H1 (cell line): ENCODE results near the gene BATF2. TPM values are rescaled to one million over a fixed set of nuclear protein-coding genes. Genes with fewer than 3 reads are reported as not detected.

ENCODE experiments used
- CTCF ChIA-PET: fragments of 300-600 bp; sonication (Branson Sonifier 250); formaldehyde crosslinking; loops from one replicate; lab custom pipeline; 2021; ENCODE audit not compliant: partially characterized antibody; lab: Charles Lee
- POLR2A ChIA-PET: fragments of 300-600 bp; sonication (Branson Sonifier 250); formaldehyde crosslinking; loops from one replicate; lab custom pipeline; 2021; ENCODE audit warnings: inconsistent platforms; ENCODE audit not compliant: partially characterized antibody; lab: Charles Lee
- DNase-seq, 2 experiments: peaks; one replicate each; pipeline versions ENCODE4 v3.0.0 to v3.0.0-alpha.2; 2010 to 2022; ENCODE audit warnings: low spot score in 2 of 2, low read depth in 1 of 2, mixed read lengths in 1 of 2
- FAIRE-seq: peaks from 2 replicates; lab custom pipeline; 2011; peaks lifted over from hg19 to GRCh38; lab: Jason Lieb, UNC
- H2AFZ ChIP-seq: 2 replicates; pipeline ENCODE4 v1.8.1; 2012; ENCODE audit warnings: low read length, inconsistent platforms
- H2AK5ac ChIP-seq: 2 replicates; pipeline ENCODE4 v1.6.1; 2013; ENCODE audit warnings: low read depth, low read length
- H2BK120ac ChIP-seq: replicated peaks from 2 replicates; pipeline ENCODE3; 2013; ENCODE audit warnings: low read depth, low read length, inconsistent platforms
- H2BK12ac ChIP-seq: 2 replicates; pipeline ENCODE4 v1.6.1; 2013; ENCODE audit warnings: low read depth, low read length
- H2BK15ac ChIP-seq: 2 replicates; pipeline ENCODE4 v1.6.1; 2013; ENCODE audit warnings: low read length
- H2BK20ac ChIP-seq: 2 replicates; pipeline ENCODE4 v1.6.1; 2013; ENCODE audit warnings: low read length
- H2BK5ac ChIP-seq: 2 replicates; pipeline ENCODE4 v1.6.1; 2013; ENCODE audit warnings: low read depth, low read length
- H3K14ac ChIP-seq: 2 replicates; pipeline ENCODE4 v1.6.1; 2013; ENCODE audit warnings: inconsistent platforms; ENCODE audit not compliant: insufficient read length
- H3K18ac ChIP-seq: 2 replicates; pipeline ENCODE4 v1.6.1; 2013; ENCODE audit warnings: low read length; ENCODE audit errors: extremely low read depth
- H3K23ac ChIP-seq: 2 replicates; pipeline ENCODE4 v1.6.1; 2013; ENCODE audit warnings: inconsistent platforms; ENCODE audit not compliant: insufficient read length
- H3K23me2 ChIP-seq: 2 replicates; pipeline ENCODE4 v1.6.1; 2013; ENCODE audit warnings: low read depth, low read length
- H3K27ac ChIP-seq: 2 replicates; pipeline ENCODE4 v1.6.1; 2011; ENCODE audit warnings: low read depth, low read length, inconsistent platforms
- H3K27me3 ChIP-seq, 4 experiments: replicated peaks in 1 of 4; 1 replicate in 1 of 4; 2 replicates in 3 of 4; pipeline versions ENCODE4 v1.6.1 to v1.8.1; 2011 to 2013; ENCODE audit warnings: low read length in 3 of 4, mild to moderate bottlenecking in 3 of 4, inconsistent platforms in 2 of 4, mixed read lengths in 2 of 4, moderate library complexity in 1 of 4; ENCODE audit not compliant: control insufficient read depth in 3 of 4, insufficient read depth in 3 of 4; ENCODE audit errors: extremely low read depth in 1 of 4
- H3K36me3 ChIP-seq, 4 experiments: 2 replicates each; pipeline versions ENCODE4 v1.6.1 to v1.8.1; 2011 to 2013; ENCODE audit warnings: mild to moderate bottlenecking in 4 of 4, low read length in 3 of 4, moderate library complexity in 2 of 4, control low read depth in 1 of 4, inconsistent platforms in 1 of 4; ENCODE audit not compliant: insufficient read depth in 4 of 4, control insufficient read depth in 2 of 4
- H3K4ac ChIP-seq: replicated peaks from 2 replicates; pipeline ENCODE3; 2013; ENCODE audit warnings: low read length, low read depth, mixed read lengths, inconsistent platforms; ENCODE audit not compliant: insufficient read length
- H3K4me1 ChIP-seq, 4 experiments: replicated peaks in 1 of 4; 1 replicate in 1 of 4; 2 replicates in 3 of 4; pipeline versions ENCODE4 v1.6.1 to v1.8.1; 2011 to 2013; ENCODE audit warnings: low read length in 3 of 4, inconsistent platforms in 2 of 4, mixed read lengths in 1 of 4; ENCODE audit not compliant: insufficient read depth in 4 of 4, control insufficient read depth in 3 of 4
- H3K4me2 ChIP-seq, 2 experiments: 2 replicates each; pipeline versions ENCODE4 v1.6.1 to v1.8.1; 2011 to 2013; ENCODE audit warnings: low read depth in 2 of 2, low read length in 2 of 2, control low read depth in 1 of 2, inconsistent platforms in 1 of 2, mild to moderate bottlenecking in 1 of 2; ENCODE audit not compliant: insufficient read depth in 1 of 2
- H3K4me3 ChIP-seq, 4 experiments: fragments of 200-600, 300-600 bp in 1 of 4; sonication (generic), shearing (Covaris generic), sonication (Bioruptor Twin) in 1 of 4; 2 replicates each; pipeline versions ENCODE4 v1.5.1 to v1.8.1; 2011 to 2016; ENCODE audit warnings: low read length in 4 of 4, low read depth in 3 of 4, control low read depth in 2 of 4, inconsistent platforms in 2 of 4, mild to moderate bottlenecking in 2 of 4, mixed read lengths in 1 of 4, moderate library complexity in 1 of 4; ENCODE audit not compliant: insufficient read depth in 2 of 4; ENCODE audit errors: extremely low read depth in 1 of 4
- H3K56ac ChIP-seq: replicated peaks from 2 replicates; pipeline ENCODE3; 2013; ENCODE audit warnings: low read depth, mild to moderate bottlenecking, mixed read lengths, low read length, inconsistent platforms; ENCODE audit not compliant: insufficient read length
- H3K79me1 ChIP-seq: 2 replicates; pipeline ENCODE4 v1.6.1; 2013; ENCODE audit warnings: low read depth, low read length, control low read depth
- H3K79me2 ChIP-seq, 2 experiments: 2 replicates each; pipeline versions ENCODE4 v1.6.1 to v1.8.1; 2012 to 2013; ENCODE audit warnings: low read length in 2 of 2, mild to moderate bottlenecking in 2 of 2, inconsistent platforms in 1 of 2; ENCODE audit not compliant: insufficient read depth in 2 of 2, control insufficient read depth in 1 of 2
- H3K9ac ChIP-seq, 4 experiments: replicated peaks in 1 of 4; 1 replicate in 1 of 4; 2 replicates in 3 of 4; pipeline versions ENCODE4 v1.6.1 to v1.8.1; 2011 to 2013; ENCODE audit warnings: low read depth in 3 of 4, low read length in 3 of 4, control low read depth in 2 of 4, mild to moderate bottlenecking in 2 of 4, moderate library complexity in 2 of 4, inconsistent platforms in 1 of 4; ENCODE audit errors: extremely low read depth in 1 of 4
- H3K9me3 ChIP-seq, 2 experiments: 2 replicates each; pipeline versions ENCODE4 v1.6.1 to v1.8.1; 2012 to 2013; ENCODE audit warnings: mild to moderate bottlenecking in 2 of 2, moderate library complexity in 2 of 2, control low read depth in 1 of 2, inconsistent platforms in 1 of 2, low read depth in 1 of 2, low read length in 1 of 2, mixed read lengths in 1 of 2; ENCODE audit not compliant: insufficient read depth in 2 of 2
- H4K20me1 ChIP-seq, 2 experiments: replicated peaks in 1 of 2; 2 replicates each; pipeline versions ENCODE3 to v1.8.1; 2011 to 2013; ENCODE audit warnings: inconsistent platforms in 2 of 2, low read length in 2 of 2, mild to moderate bottlenecking in 1 of 2; ENCODE audit not compliant: insufficient read depth in 2 of 2, control insufficient read depth in 1 of 2
- H4K5ac ChIP-seq: 2 replicates; pipeline ENCODE4 v1.6.1; 2013; ENCODE audit warnings: low read length, low read depth, mixed read lengths, inconsistent platforms; ENCODE audit not compliant: insufficient read length
- H4K8ac ChIP-seq: 2 replicates; pipeline ENCODE4 v1.8.0; 2013; ENCODE audit warnings: mild to moderate bottlenecking, moderate library complexity, low read length, inconsistent platforms; ENCODE audit not compliant: insufficient read depth; ENCODE audit errors: extremely low read depth
- H4K91ac ChIP-seq: replicated peaks from 2 replicates; pipeline ENCODE3; 2013; ENCODE audit warnings: low read length, mixed read lengths, inconsistent platforms; ENCODE audit not compliant: insufficient read length
- FOSL1 ChIP-seq: IDR thresholded peaks from 2 replicates; pipeline ENCODE4 v1.6.1; 2011; ENCODE audit warnings: mild to moderate bottlenecking, low read depth, low read length, moderate library complexity; ENCODE audit not compliant: insufficient read depth
- SIN3A ChIP-seq, 2 experiments: IDR thresholded peaks in 1 of 2; conservative IDR thresholded peaks in 1 of 2; 2 replicates each; pipeline ENCODE4 v1.6.1; 2011 to 2012; ENCODE audit warnings: low read length in 2 of 2, improper control_type of control experiment in 1 of 2, low read depth in 1 of 2, mild to moderate bottlenecking in 1 of 2
- WGBS, 2 experiments: shearing (Covaris generic) in 1 of 2; methylation state at CpG; one replicate each; pipeline versions ENCODE4 v1.1.6 to v1.1.7; 2013 to 2015; ENCODE audit warnings: low lambda C conversion rate in 2 of 2, mixed read lengths in 2 of 2, inconsistent platforms in 1 of 2, low coverage in 1 of 2, missing lambda C conversion rate in 1 of 2; ENCODE audit not compliant: insufficient replicate concordance in 2 of 2, insufficient coverage in 1 of 2, insufficient read length in 1 of 2; ENCODE audit errors: extremely low coverage in 1 of 2, missing lambda C conversion rate in 1 of 2; 5-methylcytosine and 5-hydroxymethylcytosine counted together
- polyA plus RNA-seq, 7 experiments: library from polyadenylated mRNA; depleted of rRNA in 3 of 7; stranded (reverse) in 5 of 7; unstranded in 2 of 7; fragments of >200 nt in 5 of 7; fragments of 200-250 nt in 2 of 7; gene quantifications; 1 replicate in 5 of 7; 2 replicates in 1 of 7; 4 replicates in 1 of 7; pipeline versions ENCODE4 v1.2.1 to v1.2.3, GENCODE V29; 2011 to 2013; ENCODE audit warnings: missing spikeins in 2 of 7, mixed read lengths in 2 of 7
- total RNA-seq: library from RNA; stranded (reverse); fragmentation: NEBNext Ultra II Directional; extraction: Animal tissue kit (Norgen Biotek cat#: 25700); gene quantifications from 2 replicates; pipeline ENCODE4 v1.2.1, GENCODE V29; 2021

The BATF2 gene
- total and polyA plus RNA-seq, 2 of the 8 experiments (the other 6 are each of a cell fraction or from before 2014, with no cell fraction given): 1.4 to 3.1 TPM

DNA sequence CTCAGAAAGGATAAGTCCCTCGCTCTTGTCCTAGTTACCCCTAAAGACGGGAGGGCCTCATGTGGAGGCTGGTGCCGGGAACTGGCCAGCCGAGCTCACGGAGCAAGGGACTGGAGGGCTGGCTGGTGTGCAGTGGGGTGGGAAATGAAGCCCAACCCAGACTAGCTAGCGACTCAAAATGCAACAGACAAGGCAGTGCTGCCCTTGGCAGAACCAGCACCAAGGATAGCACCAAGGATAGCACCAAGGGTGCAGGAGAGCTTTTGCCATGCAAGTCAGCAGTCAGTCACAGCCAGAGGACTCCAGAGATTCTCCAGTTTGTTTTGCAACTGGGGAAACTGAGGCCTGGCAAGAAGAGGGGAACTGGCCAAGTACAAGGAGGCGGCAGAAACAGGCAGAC, 6.5 kb upstream of the BATF2 start:
- no peak overlapping the region for H2BK15ac ChIP-seq
- no peak overlapping the region for H4K91ac ChIP-seq
- H3K4me3 ChIP-seq: no peak overlapping the region
- no peak overlapping the region for H3K23ac ChIP-seq
- no peak overlapping the region for H2BK5ac ChIP-seq
- H3K56ac ChIP-seq: no peak overlapping the region
- TF ChIP-seq FOSL1 (no peak), SIN3A (conservative IDR thresholded peaks at IDR 0.05 in 1 of 2, IDR thresholded peaks at IDR 0.05 in 1 of 2; ENCODE audit: low read depth in 1 of 2, low read length in 2 of 2) (0 out of 4 replicates have a peak, but pooled peaks have one; percentile 51 to 66)
- H3K4me1 ChIP-seq: no peaks in the 10 kb centered on the region
- H3K4me2 ChIP-seq: no peak overlapping the region
- H3K36me3 ChIP-seq: no peaks in the 10 kb centered on the region
- H2AFZ ChIP-seq: no peak overlapping the region
- H2BK20ac ChIP-seq: no peak overlapping the region
- H3K4ac ChIP-seq: no peak overlapping the region
- no peak overlapping the region for H2BK12ac ChIP-seq
- ChIA-PET POLR2A (interaction anchor here (0.8 kb wide), 1 partner anchor 222 kb away, joined by 3 read pairs; no protein-coding TSS in a partner anchor), CTCF (interaction anchor here (0.5 to 2.9 kb wide), 8 partner anchors 8 to 156 kb away, joined by 3 to 11 read pairs (median 5); partner anchors contain the start of gene ARL2)
- no peaks in the 10 kb centered on the region for H3K27me3 ChIP-seq
- H4K8ac ChIP-seq: no peak overlapping the region
- H4K5ac ChIP-seq: no peak overlapping the region
- no peak overlapping the region for H3K9ac ChIP-seq
- no peaks in the 10 kb centered on the region for H3K79me2 ChIP-seq
- H3K9me3 ChIP-seq: no peaks in the 10 kb centered on the region
- H2BK120ac ChIP-seq: no peak overlapping the region
- no peak overlapping the region for H3K14ac ChIP-seq
- DNase-seq (no peak), FAIRE-seq (no peak)
- 84% methylated on average over 7 of the region's 7 CpGs; no CpG with 5 or more reads in 1 of the 2 experiments for WGBS, 2 experiments
- no peaks in the 10 kb centered on the region for H4K20me1 ChIP-seq
- H3K79me1 ChIP-seq: no peaks in the 10 kb centered on the region
- no peak overlapping the region for H2AK5ac ChIP-seq
- no peak overlapping the region for H3K18ac ChIP-seq
- no peaks in the 10 kb centered on the region for H3K23me2 ChIP-seq
- H3K27ac ChIP-seq: no peak overlapping the region
